Heart left ventricle (tissue), 16 donors: ENCODE results near the gene CXCR6. TPM values are rescaled to one million over a fixed set of nuclear protein-coding genes. Genes with fewer than 3 reads are reported as not detected.
A peak's percentile ranks its signal among the peaks of the same experiment; 100 is the strongest.

Experiments
- ATAC-seq, 4 donors: fragments of 200-7000 bp; cut with Tn5 transposase; one replicate each; pipeline ENCODE4 v1.9.1; 2020 to 2022; ENCODE audit warnings: moderate library complexity in 4 of 4, mild to moderate bottlenecking in 3 of 4, moderate number of reproducible peaks in 1 of 4
- DNase-seq, 5 donors: peaks; one replicate each; pipeline ENCODE4 v3.0.0-alpha.2; 2020
- H3K27ac ChIP-seq, 12 donors: fragments of 200-600 bp; sonication (generic) in 4 of 12; one replicate each; pipeline versions ENCODE4 v1.5.0 to v1.8.0; 2016 to 2022; ENCODE audit warnings: mild to moderate bottlenecking in 2 of 12
- H3K27me3 ChIP-seq, 9 donors: fragments of 200-600 bp; sonication (generic) in 2 of 9; one replicate each; pipeline versions ENCODE4 v1.5.1 to v1.8.0; 2016 to 2022; ENCODE audit warnings: mild to moderate bottlenecking in 3 of 9
- H3K36me3 ChIP-seq, 9 donors: fragments of 200-600 bp; sonication (generic) in 2 of 9; one replicate each; pipeline versions ENCODE4 v1.5.0 to v1.8.0; 2018 to 2022; ENCODE audit warnings: mild to moderate bottlenecking in 2 of 9
- H3K4me1 ChIP-seq, 12 donors: fragments of 200-600 bp; sonication (generic) in 4 of 12; one replicate each; pipeline versions ENCODE4 v1.5.0 to v1.8.0; 2016 to 2022; ENCODE audit warnings: mild to moderate bottlenecking in 3 of 12
- H3K4me3 ChIP-seq, 12 donors: fragments of 200-600 bp; sonication (generic) in 4 of 12; one replicate each; pipeline versions ENCODE4 v1.5.0 to v1.8.0; 2017 to 2022; ENCODE audit warnings: mild to moderate bottlenecking in 9 of 12, moderate library complexity in 4 of 12
- H3K9me3 ChIP-seq, 12 donors: fragments of 200-600 bp; sonication (generic) in 4 of 12; one replicate each; pipeline versions ENCODE4 v1.5.0 to v1.8.0; 2016 to 2022; ENCODE audit warnings: mild to moderate bottlenecking in 1 of 12
- POLR2A ChIP-seq, 2 donors: fragments of 450-650 bp; IDR thresholded peaks; one replicate each; pipeline ENCODE4 v1.6.1; 2017; ENCODE audit warnings: antibody characterized with exemption in 2 of 2, mild to moderate bottlenecking in 2 of 2, moderate library complexity in 2 of 2
- WGBS, 4 donors: extraction: QIAGEN DNeasy Blood & Tissue Kit in 2 of 4; methylation state at CpG; one replicate each; pipeline versions ENCODE4 v1.1.5 to v1.1.7; 2013 to 2018; 5-methylcytosine and 5-hydroxymethylcytosine counted together
- intact Hi-C, 10 donors: fragments of 100-400 bp; cut with DNase I; formaldehyde crosslinking; loops; one replicate each; pipeline versions ENCODE4 v1.11.1 to v1.14.2; 2022
- polyA plus RNA-seq, 2 donors: library from polyadenylated mRNA; stranded (reverse); fragments of 200-250 nt; gene quantifications; one replicate each; pipeline ENCODE4 v1.2.3, GENCODE V29; 2013
- total RNA-seq, 9 donors: library from RNA; depleted of rRNA in 2 of 9; stranded (reverse); fragments of >200 nt in 2 of 9; fragmentation: NEBNext Ultra II Directional in 3 of 9; extraction: Animal tissue kit (Norgen Biotek cat#: 25700) in 3 of 9; gene quantifications; one replicate each; pipeline versions ENCODE4 v1.1.0 to v1.2.4, GENCODE V29; 2016 to 2023
- TF ChIP-seq, protein P1 (sequence below), 12 donors: fragments of 200-600 bp; sonication (generic) in 4 of 12; IDR thresholded peaks; one replicate each; pipeline versions ENCODE4 v1.5.0 to v1.8.0; 2018 to 2022; ENCODE audit warnings: antibody characterized with exemption in 12 of 12, mild to moderate bottlenecking in 5 of 12
- donor health status: ischemic (EF 13 %, LVEDD 7.1; RV severe dilation, severe dysfunction).
- donor health status: healthy with polysubstance abuse.
- donor health status: DM: no; HTN: yes; CAD: no.
- donor health status: DM: no; HTN: no; CAD: no.
- donor health status: ischemic (EF 25% LVEDD 6.9; RV normal size, moderate dysfunction).
- donor health status: ischemic (EF 25% LVEDD 5.7; RV mildly dilated, moderate dysfunction).
- donor health status: healthy.
- donor health status: DM: yes; HTN: yes; CAD: no.
- donor health status: ischemic (EF 35%, LVEDD 5.7; RV mildly dilated, moderate dysfunction).
- donor health status: nonischemic (EF 11% LVEDD 7.7; RV severe dilation, severe dysfunction).
- donor health status: DM: yes; HTN: yes; CAD: no.
- donor health status: PGD.
- donor health status: ischemic (EF 29% LVEDD 5.4; RV normal size, mild dysfunction).
- donor health status: nonischemic (EF 23%, LVEDD 6.1; RV moderate dilation, normal function).

Gene CXCR6
- total and polyA plus RNA-seq, 11 donors = 0.19 to 2.1 (median 0.30) TPM; not detected in 3

DNA sequence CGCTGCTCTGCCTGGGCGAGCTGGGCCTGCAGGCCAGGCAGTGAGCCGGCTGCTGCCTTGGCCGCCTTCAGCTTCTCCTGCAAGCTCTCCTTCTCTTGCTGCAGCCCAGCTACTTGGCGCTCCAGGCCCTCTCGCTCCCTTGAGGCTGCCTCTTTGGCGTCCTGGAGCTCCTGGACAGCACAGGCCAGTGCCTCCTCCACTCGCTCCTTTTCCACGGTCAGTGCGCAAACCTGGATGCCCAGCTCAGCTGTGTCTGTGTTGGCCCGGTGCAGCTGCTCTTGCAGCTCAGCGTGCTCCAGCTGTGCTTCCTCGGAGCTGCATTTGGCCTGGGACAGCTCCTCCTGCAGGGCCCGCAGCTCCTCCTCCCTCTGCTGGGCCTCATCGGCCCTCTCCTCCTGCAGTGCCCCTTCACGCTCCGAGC, 23.1 kb downstream of the CXCR6 start:
- Histone ChIP-seq H3K9me3 (no peaks in the 10 kb centered on the region), H3K36me3 (peaks cover 0 to 100% (median 98%) of the 10 kb centered on the region in 9 donors), H3K4me3 (no peak overlapping the region), H3K27ac (peak overlapping the region in 2 of 12 donors; percentile 17 to 25), H3K4me1 (peaks cover 0 to 45% (median 28%) of the 10 kb centered on the region in 12 donors), H3K27me3 (no peaks in the 10 kb centered on the region)
- WGBS, 4 donors = 68 to 76% (median 70%) methylated on average over 16 to 17 of the region's 17 CpGs
- intact Hi-C loops = loop anchor here in 1 of 10 donors (5.0 kb wide), 1 partner anchor 111 kb away; no protein-coding TSS in a partner anchor
- peak in 1 of 5 donors; percentile 44 for DNase-seq
- peak; percentile 33 to 47 (median 41) for ATAC-seq
- TF ChIP-seq POLR2A (IDR thresholded peaks at IDR 0.05) = no peak
- TF ChIP-seq, protein P1, sequence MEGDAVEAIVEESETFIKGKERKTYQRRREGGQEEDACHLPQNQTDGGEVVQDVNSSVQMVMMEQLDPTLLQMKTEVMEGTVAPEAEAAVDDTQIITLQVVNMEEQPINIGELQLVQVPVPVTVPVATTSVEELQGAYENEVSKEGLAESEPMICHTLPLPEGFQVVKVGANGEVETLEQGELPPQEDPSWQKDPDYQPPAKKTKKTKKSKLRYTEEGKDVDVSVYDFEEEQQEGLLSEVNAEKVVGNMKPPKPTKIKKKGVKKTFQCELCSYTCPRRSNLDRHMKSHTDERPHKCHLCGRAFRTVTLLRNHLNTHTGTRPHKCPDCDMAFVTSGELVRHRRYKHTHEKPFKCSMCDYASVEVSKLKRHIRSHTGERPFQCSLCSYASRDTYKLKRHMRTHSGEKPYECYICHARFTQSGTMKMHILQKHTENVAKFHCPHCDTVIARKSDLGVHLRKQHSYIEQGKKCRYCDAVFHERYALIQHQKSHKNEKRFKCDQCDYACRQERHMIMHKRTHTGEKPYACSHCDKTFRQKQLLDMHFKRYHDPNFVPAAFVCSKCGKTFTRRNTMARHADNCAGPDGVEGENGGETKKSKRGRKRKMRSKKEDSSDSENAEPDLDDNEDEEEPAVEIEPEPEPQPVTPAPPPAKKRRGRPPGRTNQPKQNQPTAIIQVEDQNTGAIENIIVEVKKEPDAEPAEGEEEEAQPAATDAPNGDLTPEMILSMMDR (IDR thresholded peaks at IDR 0.05) = no peak

DNA sequence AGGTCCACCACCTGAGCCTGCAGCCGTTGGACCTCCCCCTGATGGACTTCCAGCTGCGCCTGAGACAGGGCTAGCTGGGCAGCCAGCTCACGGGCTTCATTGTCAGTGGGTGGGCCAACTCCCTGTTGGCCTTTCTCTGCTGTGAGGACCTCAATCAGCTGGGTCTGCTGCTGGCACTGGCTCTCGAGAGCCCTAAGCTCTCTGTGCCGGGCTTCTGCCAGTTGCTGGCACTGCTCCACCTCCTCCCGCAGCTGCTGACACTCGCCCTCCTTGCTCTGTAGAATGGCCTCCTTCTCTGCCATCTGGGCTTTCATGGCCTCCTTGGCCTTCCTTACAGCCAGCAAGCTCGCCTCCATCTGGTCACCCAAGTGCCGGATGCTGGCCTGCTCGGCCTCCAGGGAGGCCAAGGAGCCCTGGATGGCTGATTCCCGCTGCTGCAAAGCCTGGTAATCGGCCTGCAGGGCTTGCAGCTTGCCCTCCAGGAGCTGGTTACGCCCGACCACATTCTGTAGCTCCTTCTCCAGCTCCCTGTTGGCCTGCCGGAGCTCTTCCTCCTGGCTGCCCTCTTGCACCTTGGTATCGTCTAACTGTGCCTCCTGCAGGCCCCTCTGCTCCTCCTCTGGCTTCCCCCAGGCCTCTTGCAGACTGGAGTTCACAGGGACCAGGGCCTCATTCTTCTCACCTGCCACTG, 23.8 kb downstream of the CXCR6 start:
- H3K9me3 ChIP-seq = no peaks in the 10 kb centered on the region
- H3K27ac ChIP-seq = peak overlapping the region in 2 of 12 donors; percentile 17 to 39
- peaks cover 0 to 100% (median 97%) of the 10 kb centered on the region in 9 donors for H3K36me3 ChIP-seq
- H3K27me3 ChIP-seq = no peaks in the 10 kb centered on the region
- ATAC-seq = peak; percentile 36 to 60 (median 50)
- DNase-seq = peak in 3 of 5 donors; percentile 19 to 54 (median 45)
- intact Hi-C loops = loop anchor here in 1 of 10 donors (5.0 kb wide), 1 partner anchor 110 kb away; no protein-coding TSS in a partner anchor
- H3K4me3 ChIP-seq = no peak overlapping the region
- H3K4me1 ChIP-seq = peaks cover 0 to 52% (median 28%) of the 10 kb centered on the region in 12 donors
- WGBS, 4 donors = 64 to 77% (median 72%) methylated on average over 13 to 16 of the region's 16 CpGs
- TF ChIP-seq, protein P1 (IDR thresholded peaks at IDR 0.05) = no peak
- TF ChIP-seq POLR2A (IDR thresholded peaks at IDR 0.05) = no peak

DNA sequence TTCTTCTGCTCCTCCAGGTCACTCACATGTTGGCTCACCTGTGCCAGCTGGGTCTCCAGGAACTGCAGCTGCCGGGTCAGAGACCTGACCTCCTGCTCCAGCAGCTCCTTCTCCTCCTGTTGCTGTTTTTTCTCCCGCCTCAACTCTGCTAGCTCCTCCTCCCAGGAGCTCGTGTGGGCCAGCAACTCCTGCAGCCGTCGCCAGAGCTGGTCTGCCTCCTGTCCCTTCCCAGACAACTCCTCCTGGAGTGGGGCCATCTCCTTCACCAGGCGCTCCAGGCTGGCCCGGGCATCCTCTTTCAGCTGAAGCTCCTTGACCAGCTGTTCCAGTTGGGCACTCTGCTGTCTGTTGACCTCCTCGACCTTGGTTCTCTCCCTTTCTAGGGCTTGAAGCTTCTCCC, 24.5 kb downstream of the CXCR6 start:
- H3K27ac ChIP-seq = peak overlapping the region in 3 of 12 donors; percentile 7 to 39 (median 14)
- H3K9me3 ChIP-seq = no peaks in the 10 kb centered on the region
- H3K36me3 ChIP-seq = peaks cover 0 to 100% (median 97%) of the 10 kb centered on the region in 9 donors
- WGBS, 4 donors = 36 to 66% (median 61%) methylated on average over 8 of the region's 8 CpGs
- H3K4me1 ChIP-seq = peaks cover 0 to 59% (median 28%) of the 10 kb centered on the region in 12 donors
- no peak overlapping the region for H3K4me3 ChIP-seq
- ATAC-seq = peak in 2 of 4 donors; percentile 23 to 47
- TF ChIP-seq, protein P1 (IDR thresholded peaks at IDR 0.05) = no peak
- TF ChIP-seq POLR2A (IDR thresholded peaks at IDR 0.05) = no peak
- intact Hi-C loops = loop anchor here in 1 of 10 donors (5.0 kb wide), 1 partner anchor 110 kb away; no protein-coding TSS in a partner anchor
- H3K27me3 ChIP-seq = no peaks in the 10 kb centered on the region
- DNase-seq = peak in 1 of 5 donors; percentile 51

DNA sequence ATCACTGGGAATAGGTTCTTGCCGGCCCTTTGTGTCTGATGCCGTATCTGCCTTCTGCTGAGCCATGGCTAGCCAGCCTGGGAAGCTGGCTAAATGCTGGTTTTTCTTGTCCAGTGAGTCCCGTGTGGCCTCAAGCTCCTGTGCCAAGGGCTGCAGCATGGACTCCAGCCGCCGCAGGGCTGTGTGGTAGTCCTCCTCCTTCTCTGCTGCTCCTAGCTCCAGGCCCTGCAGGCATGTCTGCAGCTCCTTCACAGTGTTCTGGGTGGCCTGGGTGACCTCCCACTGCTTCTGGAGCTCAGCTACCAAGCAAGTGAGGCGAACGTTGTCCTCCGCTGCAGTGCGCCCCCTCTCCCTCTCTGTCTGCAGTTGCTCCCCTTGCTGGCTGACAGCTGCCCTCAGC, 24.9 kb downstream of the CXCR6 start:
- intact Hi-C loops = loop anchor here in 1 of 10 donors (5.0 kb wide), 1 partner anchor 109 kb away; no protein-coding TSS in a partner anchor
- Histone ChIP-seq H3K9me3 (no peaks in the 10 kb centered on the region), H3K27ac (peak overlapping the region in 2 of 12 donors; percentile 7 to 14), H3K27me3 (no peaks in the 10 kb centered on the region), H3K36me3 (peaks cover 0 to 100% (median 97%) of the 10 kb centered on the region in 9 donors), H3K4me1 (peaks cover 0 to 63% (median 28%) of the 10 kb centered on the region in 12 donors), H3K4me3 (no peak overlapping the region)
- no peak for TF ChIP-seq POLR2A (IDR thresholded peaks at IDR 0.05)
- TF ChIP-seq, protein P1 (IDR thresholded peaks at IDR 0.05) = no peak
- peak in 2 of 4 donors; percentile 20 to 38 for ATAC-seq
- DNase-seq = no peak
- 75 to 85% (median 77%) methylated on average over 4 to 9 of the region's 9 CpGs for WGBS, 4 donors
